Liver (tissue), 3 donors: ENCODE results near the gene HRH2.

ENCODE experiments used
- GABPA ChIP-seq, 2 donors: IDR thresholded peaks in 1 of 2; conservative IDR thresholded peaks in 1 of 2; 2 replicates each; pipeline ENCODE4 v1.6.1; 2016; ENCODE audit warnings: antibody characterized with exemption in 2 of 2, mild to moderate bottlenecking in 1 of 2, moderate library complexity in 1 of 2
- JUND ChIP-seq, 2 donors: IDR thresholded peaks; 2 replicates each; pipeline ENCODE4 v1.6.1; 2016; ENCODE audit warnings: antibody characterized with exemption in 2 of 2
- RAD21 ChIP-seq, 2 donors: IDR thresholded peaks; 2 replicates each; pipeline ENCODE4 v1.6.1; 2016; ENCODE audit warnings: antibody characterized with exemption in 2 of 2, mild to moderate bottlenecking in 2 of 2
- RXRA ChIP-seq, 2 donors: IDR thresholded peaks; 2 replicates each; pipeline ENCODE4 v1.6.1; 2017 to 2018; ENCODE audit warnings: antibody characterized with exemption in 2 of 2, mild to moderate bottlenecking in 1 of 2
- TAF1 ChIP-seq: conservative IDR thresholded peaks from 2 replicates; pipeline ENCODE4 v1.6.1; 2016; ENCODE audit warnings: antibody characterized with exemption, mild to moderate bottlenecking
- TF ChIP-seq, protein P1 (sequence below): fragments of 150-350 bp; IDR thresholded peaks from 2 replicates; pipeline ENCODE4 v1.5.1; 2017; ENCODE audit warnings: improper control_type of control experiment, low read depth, low read length; ENCODE audit not compliant: missing input control
- donor health status: healthy.
- donor health status: healthy.

DNA sequence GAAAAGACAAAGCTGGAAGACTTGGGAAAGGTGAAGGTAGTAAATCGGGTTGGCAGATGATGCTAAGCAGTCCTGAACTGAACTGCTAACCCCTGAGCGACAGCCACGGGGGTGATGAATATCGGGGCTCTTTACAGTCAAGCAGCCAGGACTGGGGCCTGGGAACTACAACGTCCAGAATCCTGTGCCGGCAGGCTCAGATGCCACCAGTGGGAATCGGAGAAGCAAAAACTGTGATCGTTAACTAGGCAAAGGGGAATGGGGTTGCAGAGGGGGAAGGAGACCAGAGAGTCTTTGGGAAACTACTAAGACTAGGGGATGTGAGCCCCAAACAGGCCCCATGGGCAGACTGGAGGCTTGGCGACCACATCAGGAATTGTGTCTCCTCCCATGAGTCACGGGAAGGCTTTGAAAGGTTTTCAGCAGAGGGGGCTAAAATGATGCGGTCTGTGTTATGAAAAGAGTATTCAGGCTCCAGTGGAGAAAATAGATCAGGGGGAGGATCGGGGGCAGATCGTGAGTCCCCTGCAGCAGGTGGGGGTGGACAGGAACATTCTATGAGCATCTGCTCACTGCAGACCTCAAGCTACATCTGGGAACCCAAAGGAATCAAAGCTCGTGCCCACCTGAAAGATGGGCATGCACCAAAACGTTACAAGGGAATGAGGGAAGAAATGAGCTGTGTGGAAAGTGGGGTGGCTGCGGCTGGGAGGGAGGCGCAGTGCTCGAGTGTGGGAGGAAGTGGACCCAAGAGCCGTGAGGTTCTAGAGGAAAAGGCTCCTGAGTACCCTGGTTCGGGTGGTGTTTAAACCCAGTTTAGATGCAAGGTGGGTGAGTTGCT lies 53.8 kb downstream of the HRH2 start:
- TF ChIP-seq GABPA (IDR thresholded peaks at IDR 0.05 in 1 of 2, conservative IDR thresholded peaks at IDR 0.05 in 1 of 2) (no peak), JUND (IDR thresholded peaks at IDR 0.05) (no peak), TAF1 (no peak), RXRA (IDR thresholded peaks at IDR 0.05) (no peak), RAD21 (IDR thresholded peaks at IDR 0.05) (no peak)
- TF ChIP-seq, protein P1, sequence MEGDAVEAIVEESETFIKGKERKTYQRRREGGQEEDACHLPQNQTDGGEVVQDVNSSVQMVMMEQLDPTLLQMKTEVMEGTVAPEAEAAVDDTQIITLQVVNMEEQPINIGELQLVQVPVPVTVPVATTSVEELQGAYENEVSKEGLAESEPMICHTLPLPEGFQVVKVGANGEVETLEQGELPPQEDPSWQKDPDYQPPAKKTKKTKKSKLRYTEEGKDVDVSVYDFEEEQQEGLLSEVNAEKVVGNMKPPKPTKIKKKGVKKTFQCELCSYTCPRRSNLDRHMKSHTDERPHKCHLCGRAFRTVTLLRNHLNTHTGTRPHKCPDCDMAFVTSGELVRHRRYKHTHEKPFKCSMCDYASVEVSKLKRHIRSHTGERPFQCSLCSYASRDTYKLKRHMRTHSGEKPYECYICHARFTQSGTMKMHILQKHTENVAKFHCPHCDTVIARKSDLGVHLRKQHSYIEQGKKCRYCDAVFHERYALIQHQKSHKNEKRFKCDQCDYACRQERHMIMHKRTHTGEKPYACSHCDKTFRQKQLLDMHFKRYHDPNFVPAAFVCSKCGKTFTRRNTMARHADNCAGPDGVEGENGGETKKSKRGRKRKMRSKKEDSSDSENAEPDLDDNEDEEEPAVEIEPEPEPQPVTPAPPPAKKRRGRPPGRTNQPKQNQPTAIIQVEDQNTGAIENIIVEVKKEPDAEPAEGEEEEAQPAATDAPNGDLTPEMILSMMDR, result no peak
